Left ventricle myocardium inferior (tissue), 1 donor: Measurements from ENCODE around the gene VPS39. TPM values are rescaled to one million over a fixed set of nuclear protein-coding genes. Genes with fewer than 3 reads are reported as not detected.

Experiments
- DNase-seq: peaks from one replicate; pipeline ENCODE4 v3.0.0-alpha.2; 2020
- H3K27ac ChIP-seq: fragments of 200-600 bp; replicated peaks from 2 replicates; pipeline ENCODE4 v1.8.0; 2021
- H3K27me3 ChIP-seq: fragments of 200-600 bp; 2 replicates; pipeline ENCODE4 v1.8.0; 2021; ENCODE audit warnings: low read depth
- H3K36me3 ChIP-seq: fragments of 200-600 bp; 2 replicates; pipeline ENCODE4 v1.8.0; 2021
- H3K4me1 ChIP-seq: fragments of 200-600 bp; 2 replicates; pipeline ENCODE4 v1.8.0; 2021
- H3K4me3 ChIP-seq: fragments of 200-600 bp; 2 replicates; pipeline ENCODE4 v1.8.0; 2021; ENCODE audit warnings: mild to moderate bottlenecking, moderate library complexity
- H3K9me3 ChIP-seq: fragments of 200-600 bp; replicated peaks from 2 replicates; pipeline ENCODE4 v1.8.0; 2021
- intact Hi-C: fragments of 100-400 bp; cut with micrococcal nuclease; formaldehyde crosslinking; loops from one replicate; pipeline ENCODE4 v1.11.0; 2022
- total RNA-seq: library from RNA; stranded (reverse); fragmentation: NEBNext Ultra II Directional; extraction: Animal tissue kit (Norgen Biotek cat#: 25700); gene quantifications from one replicate; pipeline ENCODE4 v1.2.1, GENCODE V29; 2021
- TF ChIP-seq, protein P1 (sequence below): fragments of 200-600 bp; IDR thresholded peaks from 2 replicates; pipeline ENCODE4 v1.8.0; 2021; ENCODE audit warnings: antibody characterized with exemption, mild to moderate bottlenecking, borderline replicate concordance
- donor health status: DM: no; HTN: yes; CAD: no; lungs with severe emphysema.

Gene VPS39
- total RNA-seq, 1 donor from 2014 or later: 49.2 TPM

DNA sequence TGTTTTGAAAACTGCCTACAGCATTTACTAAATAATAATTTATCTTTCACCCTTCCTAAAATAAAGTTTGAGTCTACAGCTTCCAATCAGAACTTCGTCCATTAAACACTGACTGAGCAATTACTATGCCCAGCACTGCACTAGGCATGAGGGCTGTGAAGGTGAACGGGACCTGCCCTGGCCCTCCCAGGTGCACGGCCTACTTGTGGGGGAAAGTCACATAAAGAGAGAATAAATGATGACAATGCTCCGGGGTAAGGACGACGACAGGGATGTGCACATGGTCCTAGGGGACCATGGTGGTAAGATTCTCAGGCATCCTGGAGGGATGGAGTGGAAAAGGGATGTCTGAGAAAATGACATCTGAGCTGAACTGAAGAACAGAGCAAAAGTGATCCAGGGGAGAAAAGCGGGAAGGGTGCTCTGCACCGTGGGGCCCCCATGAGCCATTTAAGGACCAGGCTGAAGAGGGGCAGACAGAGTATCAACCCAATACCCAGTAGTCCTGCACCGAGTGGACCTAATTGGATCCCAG is 63.2 kb downstream of the VPS39 start:
- no peaks in the 10 kb centered on the region for H3K9me3 ChIP-seq
- peaks cover 10% of the 10 kb centered on the region for H3K4me1 ChIP-seq
- TF ChIP-seq, protein P1, sequence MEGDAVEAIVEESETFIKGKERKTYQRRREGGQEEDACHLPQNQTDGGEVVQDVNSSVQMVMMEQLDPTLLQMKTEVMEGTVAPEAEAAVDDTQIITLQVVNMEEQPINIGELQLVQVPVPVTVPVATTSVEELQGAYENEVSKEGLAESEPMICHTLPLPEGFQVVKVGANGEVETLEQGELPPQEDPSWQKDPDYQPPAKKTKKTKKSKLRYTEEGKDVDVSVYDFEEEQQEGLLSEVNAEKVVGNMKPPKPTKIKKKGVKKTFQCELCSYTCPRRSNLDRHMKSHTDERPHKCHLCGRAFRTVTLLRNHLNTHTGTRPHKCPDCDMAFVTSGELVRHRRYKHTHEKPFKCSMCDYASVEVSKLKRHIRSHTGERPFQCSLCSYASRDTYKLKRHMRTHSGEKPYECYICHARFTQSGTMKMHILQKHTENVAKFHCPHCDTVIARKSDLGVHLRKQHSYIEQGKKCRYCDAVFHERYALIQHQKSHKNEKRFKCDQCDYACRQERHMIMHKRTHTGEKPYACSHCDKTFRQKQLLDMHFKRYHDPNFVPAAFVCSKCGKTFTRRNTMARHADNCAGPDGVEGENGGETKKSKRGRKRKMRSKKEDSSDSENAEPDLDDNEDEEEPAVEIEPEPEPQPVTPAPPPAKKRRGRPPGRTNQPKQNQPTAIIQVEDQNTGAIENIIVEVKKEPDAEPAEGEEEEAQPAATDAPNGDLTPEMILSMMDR: no peak
- no peaks in the 10 kb centered on the region for H3K36me3 ChIP-seq
- no peak overlapping the region for H3K27ac ChIP-seq
- H3K4me3 ChIP-seq: no peak overlapping the region
- intact Hi-C loops: no loop called here
- DNase-seq: no peak
- no peaks in the 10 kb centered on the region for H3K27me3 ChIP-seq

DNA sequence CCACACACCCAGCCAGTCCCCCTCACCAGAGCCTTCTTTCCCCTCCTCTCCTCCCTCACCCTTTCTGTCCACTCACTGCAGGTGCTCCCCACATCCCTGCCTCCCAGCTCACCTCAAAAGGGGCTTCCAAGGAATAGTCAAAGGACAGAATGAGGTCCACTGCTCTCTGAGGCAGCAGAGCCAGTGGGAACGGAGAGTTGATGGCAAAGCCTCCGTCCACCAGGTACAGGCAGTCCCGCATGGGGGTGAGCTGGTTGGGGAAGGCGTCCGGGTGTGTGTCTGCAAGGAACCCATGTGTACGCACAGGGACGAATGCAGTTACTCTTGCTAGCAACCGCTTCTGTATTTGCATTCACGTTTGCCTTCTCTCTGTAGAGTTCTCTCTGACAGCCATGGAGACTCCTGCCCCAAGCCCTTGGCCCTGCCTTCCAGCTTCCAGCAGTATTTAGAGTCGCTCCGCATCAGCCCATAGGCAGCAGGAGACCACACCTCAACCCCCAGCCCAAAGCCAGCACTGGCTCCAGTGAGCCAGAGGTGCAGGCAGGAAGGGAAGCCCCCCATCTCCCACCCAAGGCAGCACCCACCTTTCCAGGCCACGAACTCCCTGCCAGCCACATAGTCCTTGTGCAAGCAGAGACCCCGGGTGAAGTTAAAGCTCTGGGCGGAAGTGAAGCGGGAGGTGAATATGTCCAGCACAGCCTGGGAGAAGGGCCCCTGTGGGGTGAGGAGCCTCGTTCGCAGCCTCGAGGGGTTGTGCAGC is 64.1 kb downstream of the VPS39 start:
- DNase-seq: no peak
- H3K9me3 ChIP-seq: no peaks in the 10 kb centered on the region
- no peak overlapping the region for H3K27ac ChIP-seq
- no peaks in the 10 kb centered on the region for H3K27me3 ChIP-seq
- TF ChIP-seq, protein P1: no peak
- no peak overlapping the region for H3K4me3 ChIP-seq
- peaks cover 7% of the 10 kb centered on the region for H3K4me1 ChIP-seq
- intact Hi-C loops: no loop called here
- no peaks in the 10 kb centered on the region for H3K36me3 ChIP-seq

DNA sequence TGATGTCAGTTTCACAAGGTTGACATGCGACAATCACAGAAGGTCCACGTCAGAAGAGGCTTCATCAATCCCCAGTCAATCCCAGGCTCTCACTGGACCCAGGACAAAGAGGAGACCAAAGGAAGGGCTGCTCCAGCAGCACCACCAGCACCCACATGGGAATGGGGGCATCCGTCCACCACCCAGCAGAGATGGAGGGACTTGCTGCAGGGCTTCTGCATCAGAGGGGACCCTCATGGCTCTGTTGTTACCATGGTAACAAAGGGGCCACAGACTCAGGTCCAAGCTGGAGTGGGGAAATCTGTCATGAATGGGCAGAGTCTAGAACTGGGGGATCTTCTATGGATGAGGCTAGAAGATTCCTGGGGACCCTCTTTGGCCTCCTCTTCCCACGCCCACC is 64.7 kb downstream of the VPS39 start:
- no peak overlapping the region for H3K4me3 ChIP-seq
- H3K9me3 ChIP-seq: no peaks in the 10 kb centered on the region
- no peak overlapping the region for H3K27ac ChIP-seq
- intact Hi-C loops: no loop called here
- no peaks in the 10 kb centered on the region for H3K27me3 ChIP-seq
- TF ChIP-seq, protein P1: no peak
- no peaks in the 10 kb centered on the region for H3K36me3 ChIP-seq
- H3K4me1 ChIP-seq: peaks cover under 1% of the 10 kb centered on the region
- no peak for DNase-seq

DNA sequence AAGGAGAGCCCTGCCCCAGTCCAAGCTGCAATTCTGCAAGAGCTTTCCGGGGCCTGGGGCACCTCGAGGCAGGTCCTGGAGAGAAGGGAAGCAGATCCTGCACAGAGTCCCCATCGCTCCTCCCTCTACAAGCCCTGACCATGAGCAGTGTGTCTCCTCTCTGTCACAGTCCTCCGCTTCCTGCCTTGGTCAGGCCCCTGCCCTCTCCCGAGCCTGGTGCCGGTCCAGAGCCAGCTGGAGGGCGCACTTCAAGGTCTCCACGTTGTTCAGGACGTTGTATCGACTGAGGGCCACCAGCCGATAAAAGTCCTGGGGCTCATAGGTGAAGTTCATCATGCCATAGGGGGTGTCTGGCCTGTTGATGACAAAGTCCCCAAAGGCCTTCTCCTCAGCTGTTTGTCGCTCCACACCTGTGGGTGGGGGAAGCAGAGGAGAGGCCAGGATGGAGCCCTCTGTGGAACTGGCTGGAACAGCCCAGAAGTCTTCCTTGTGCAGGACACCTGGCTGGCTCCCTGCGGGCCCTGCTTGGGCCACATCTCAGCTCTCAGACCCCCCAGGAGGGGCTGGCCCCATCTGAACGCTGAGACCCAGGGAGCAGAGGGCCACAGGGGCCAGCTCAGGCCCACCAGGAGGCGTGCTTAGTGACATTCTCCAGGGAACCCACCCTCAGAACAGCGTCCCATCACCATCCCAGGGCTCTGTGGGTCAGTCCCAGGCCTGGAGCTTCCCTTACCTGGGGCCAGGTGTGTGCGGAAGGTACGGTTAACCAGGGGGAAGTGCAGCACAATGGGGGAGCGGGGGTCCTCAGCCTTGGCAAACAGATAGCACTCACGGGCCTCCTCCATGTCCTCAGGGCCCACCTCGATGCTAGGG is 66.1 kb downstream of the VPS39 start:
- no peak for DNase-seq

DNA sequence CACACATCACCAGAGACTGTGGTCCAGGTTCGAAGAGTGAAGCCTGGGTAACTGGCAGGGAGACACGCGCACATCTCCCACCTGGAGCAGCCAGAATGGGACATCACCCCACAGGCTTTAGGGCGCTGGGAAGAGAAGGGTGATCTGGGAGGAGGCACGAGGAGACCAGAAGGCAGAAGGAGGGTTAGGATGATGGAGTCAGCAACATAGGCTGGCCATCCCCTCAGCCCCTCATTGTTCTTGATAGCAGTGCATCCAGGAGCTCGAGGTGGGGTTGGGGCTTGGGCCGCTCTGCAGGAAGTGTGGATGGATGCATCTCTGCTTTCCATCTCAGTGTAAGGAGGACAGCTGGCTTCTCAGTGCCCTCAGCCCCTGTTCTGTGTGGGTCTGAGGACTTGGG is 66.9 kb downstream of the VPS39 start:
- H3K27me3 ChIP-seq: no peaks in the 10 kb centered on the region
- DNase-seq: no peak
- H3K4me3 ChIP-seq: no peak overlapping the region
- no peaks in the 10 kb centered on the region for H3K4me1 ChIP-seq
- no peaks in the 10 kb centered on the region for H3K9me3 ChIP-seq
- no peaks in the 10 kb centered on the region for H3K36me3 ChIP-seq
- TF ChIP-seq, protein P1: no peak
- H3K27ac ChIP-seq: no peak overlapping the region
- intact Hi-C loops: no loop called here

More for the DNA sequence above, 66.1 kb downstream of the VPS39 start:
- H3K27ac ChIP-seq: no peak overlapping the region
- H3K9me3 ChIP-seq: no peaks in the 10 kb centered on the region
- TF ChIP-seq, protein P1: no peak
- no peaks in the 10 kb centered on the region for H3K4me1 ChIP-seq
- H3K27me3 ChIP-seq: no peaks in the 10 kb centered on the region
- H3K36me3 ChIP-seq: no peaks in the 10 kb centered on the region
- intact Hi-C loops: no loop called here
- no peak overlapping the region for H3K4me3 ChIP-seq
